ENCODE data around the gene TSHZ3.

TSHZ3 gene

DNA sequence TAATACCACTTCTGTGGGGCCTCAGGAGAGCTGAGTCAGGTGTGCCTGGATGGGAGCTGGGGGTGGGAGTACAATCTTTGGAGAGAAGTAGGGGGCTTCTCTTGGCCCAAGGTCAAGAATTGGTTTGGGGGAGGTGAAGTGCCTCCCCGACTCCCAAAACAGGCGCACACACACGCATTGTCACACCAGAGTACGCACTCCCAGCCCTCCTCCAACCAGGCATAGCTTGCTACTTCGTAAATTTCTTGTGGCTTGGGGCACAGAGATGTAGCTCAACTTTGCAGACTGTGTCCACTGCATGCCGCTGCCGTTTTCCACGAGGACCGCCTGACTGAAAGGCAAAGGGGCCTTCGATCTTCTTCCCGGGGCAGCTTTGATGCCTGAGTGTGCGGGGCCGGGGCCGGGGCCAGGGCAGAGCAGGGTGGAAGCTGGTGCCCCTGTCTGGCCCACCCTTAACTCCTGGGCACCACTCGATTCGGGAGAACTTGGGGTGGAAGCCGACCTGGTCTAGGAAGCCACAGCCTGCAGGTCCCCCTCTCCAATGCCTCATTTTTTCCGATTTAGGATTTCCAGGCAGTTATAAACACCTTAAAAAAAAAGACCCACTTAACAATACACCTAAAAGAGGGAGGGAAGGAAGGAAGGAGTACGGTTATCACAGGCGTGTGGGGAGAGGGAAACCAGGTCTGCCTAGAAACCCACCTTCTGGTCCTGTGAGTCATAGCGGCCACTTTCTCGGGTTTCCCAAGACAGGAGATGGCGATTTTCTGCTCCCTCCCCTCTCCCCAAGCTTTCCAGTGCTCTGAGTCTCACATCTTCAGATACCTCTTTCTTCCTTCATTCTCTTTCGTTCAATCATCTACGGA lies 5.8 kb upstream of the TSHZ3 start:
- DNase-seq: no peak

DNA sequence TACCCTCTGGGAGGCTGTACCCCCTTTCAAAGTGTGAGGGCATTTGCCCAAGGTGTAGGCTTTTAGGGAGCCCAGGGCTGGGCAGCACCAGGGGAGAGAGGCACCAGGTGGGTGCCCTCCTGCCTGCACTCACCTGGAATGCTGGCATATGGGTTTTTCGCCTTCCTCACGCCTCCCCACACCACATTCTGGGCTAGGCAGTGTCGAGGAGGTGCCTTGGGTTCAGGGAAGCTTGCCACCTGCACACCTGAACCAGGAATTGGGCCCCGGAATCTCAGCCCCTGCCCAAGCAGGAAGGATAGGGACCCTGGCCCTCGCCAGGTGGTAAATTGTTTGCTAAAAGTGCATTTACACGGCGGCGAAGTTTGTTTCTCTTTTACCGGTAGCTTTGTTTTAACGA lies 5.1 kb upstream of the TSHZ3 start:
- no peak for DNase-seq

DNA sequence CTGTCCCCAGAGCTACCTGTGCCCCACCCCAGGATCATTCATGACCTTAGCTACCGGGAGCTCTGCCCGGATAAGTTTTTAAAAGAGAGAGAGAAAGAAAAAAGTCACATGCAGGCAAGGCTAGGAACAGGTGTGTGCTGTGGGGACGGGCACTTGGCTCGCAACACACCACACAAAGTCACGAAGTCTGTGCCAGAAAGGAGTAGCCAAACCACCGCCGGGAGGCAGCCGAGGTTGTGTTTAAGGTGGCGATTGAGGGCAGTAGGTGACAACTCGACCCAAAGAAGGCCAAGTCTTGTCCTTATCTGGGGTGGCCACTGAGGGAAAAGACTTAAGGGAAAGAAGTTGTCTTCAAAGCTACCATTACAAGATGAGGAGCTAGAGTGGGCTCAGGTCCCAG lies 4.6 kb upstream of the TSHZ3 start:
- DNase-seq: no peak

DNA sequence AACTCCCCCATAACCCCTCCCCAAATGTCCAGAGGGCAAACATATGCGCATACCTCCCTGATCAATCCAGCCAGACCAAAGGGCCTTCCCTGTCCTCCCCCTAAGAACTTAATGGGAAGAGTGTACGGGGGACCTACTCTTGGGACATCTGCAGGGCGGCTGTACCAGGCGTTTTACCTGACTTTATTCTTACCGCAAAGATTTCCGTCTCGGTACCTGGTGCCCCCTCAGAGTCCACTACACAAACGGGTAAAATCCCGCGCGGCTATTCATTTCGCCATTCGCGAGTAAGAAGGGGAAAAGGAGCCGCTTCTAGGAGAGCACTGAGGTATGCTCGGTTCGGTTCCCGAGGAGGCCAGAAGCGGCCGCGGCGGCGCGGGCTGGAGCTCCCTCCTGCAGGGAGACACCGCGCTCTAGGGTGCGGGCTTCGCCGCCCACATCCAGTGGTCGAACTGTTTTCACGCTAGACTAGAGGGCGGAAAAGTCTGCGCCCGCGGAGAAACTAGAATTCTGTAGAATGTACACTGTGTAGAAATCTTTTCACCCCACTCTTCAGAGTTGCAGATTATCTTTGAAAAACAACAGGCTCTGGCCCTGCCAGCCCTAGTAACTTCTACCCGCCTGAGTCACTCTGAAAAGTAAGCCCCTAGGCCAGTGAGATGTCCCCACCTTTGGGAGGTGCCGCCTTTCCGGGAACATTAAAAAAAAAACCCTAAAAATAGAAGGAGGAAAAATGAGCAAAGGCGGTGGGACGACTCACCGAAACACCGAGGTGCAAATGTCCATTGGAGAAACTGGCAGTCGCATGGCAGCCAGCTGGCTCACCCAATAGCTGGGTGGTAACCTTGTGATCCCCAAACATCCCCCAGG lies 3.8 kb upstream of the TSHZ3 start:
- DNase-seq: no peak

DNA sequence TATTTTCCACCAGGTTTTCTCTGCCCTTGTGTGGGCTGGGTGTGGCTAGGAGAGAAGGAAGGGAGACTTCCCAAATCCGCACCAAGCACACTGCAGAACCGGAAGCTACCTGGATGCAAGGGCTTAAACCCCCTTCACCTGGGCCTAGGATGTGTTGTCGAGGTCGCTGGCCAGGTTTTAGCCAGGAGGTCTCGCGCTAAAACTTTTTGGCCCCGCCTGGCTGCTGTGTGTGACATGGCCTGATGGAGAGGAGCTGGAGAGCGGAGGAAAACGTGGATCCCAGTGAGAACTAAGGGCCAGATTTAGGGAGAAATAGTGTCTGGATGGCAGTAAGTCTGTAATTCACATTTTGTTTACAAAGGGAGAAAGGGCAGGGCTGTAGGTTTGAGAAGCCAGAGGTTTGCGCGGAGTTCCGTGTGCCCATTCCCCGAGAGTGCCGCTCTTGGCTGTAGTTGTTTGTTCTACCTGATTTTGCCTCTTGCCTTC lies 3.1 kb upstream of the TSHZ3 start:
- DNase-seq: no peak

DNA sequence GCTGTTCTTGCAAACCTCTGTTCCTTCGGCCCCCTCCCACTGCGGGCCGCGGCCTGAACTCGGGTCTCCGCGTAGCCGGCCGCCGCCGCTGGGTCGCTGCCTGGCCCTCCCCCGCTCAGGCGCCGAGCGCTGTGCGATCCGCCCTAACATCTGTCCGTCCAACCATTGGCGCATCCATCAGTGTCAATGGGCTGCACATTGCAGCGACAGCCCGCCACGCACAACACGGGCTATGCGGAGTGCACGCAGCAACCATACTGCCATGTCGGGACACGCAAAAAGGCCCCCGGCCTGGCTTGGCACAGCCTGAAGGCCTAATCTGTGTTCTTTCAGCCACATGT lies 2.6 kb upstream of the TSHZ3 start:
- DNase-seq: no peak

DNA sequence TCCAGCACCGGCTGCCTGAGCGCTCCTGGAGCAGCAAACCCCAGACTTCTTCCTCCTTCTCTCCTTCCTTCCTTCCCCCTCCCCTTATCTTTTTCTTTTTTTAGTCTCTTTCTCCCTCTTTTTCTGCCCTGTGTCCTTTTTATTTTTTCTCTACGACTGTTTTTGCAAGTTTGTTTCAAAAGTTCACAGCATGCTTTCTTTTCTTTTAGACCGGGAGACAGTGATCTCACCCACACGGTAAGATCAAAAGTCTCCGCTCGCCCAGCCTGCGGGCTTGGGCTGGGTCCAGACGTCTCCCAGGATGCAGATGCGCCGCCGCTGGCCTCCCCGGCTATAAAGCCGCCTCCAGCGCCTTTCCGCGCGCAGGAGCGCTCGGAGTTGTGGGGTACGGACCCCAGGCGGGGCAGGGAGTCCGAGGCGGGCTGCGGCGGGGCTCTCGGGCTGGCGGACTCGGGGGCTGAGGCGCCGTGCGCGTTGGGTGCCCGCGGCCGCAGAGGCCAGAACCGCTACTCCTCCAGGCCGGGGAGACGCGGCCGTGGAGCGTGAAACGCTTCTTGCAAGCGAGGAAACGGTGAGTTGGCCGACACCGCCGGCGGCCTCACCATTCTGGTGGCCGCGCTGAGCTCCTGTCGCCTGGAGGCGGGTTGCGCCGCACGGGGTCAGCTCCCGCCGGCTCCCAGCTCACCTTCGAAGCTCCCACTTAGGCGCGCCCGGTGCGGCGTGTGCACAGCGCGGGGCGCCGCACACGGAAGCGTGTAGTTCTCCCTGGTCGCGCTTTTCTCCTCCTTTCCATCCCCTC lies 2.0 kb upstream of the TSHZ3 start:
- no peak for DNase-seq

DNA sequence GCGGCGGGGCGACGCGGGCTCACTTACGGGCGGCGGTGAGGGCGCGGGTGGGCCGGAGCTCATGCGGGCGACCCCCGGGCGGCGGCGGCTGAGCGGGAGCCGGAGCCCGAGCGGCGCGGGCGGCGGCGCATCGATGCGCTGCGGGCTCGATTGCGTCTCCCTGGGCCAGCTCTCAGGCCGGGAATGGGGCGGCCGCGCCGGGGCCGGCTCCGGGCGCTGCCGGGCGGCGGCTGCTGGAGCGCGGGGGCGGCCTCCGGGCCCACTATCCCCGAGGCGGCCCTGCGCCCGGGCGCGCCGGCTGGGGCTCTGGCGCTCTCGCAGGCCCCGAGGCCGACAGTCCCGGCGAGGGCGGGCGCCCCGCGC lies 1.4 kb upstream of the TSHZ3 start:
- DNase-seq: peak in 1 of 2 donors; percentile 49

DNA sequence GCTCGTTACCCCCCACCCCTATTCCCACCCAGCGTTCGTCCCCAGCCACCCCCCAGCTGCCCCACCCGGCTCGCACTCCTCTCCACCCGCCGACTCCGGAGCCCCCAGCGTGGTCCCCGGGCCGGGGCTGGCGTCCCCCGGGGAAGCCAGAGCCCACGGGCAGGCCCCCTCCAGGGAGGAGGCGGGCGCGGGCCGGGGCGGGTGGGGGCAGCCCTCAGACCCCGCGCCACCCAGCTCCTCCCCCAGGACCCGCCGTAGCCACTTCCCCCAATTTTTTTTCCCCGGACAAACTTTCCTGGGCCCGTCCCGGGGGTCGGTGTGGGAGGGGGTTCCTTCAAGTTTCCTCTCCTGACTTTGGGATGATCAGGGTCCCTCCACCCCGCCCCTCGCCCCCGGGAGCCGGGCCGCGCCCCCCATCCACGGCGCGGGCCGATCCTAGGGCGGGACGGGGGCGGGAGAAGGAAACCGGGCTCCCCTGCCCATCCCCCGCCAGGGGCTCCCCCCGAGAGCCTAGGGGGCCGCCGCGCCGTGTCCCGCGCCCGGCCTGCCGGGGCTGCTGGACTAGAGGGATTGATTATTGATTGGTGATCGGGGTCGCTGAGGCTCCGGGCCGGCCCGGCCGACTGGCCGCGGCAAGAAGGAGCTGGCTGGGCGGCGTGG lies 927 bp upstream of the TSHZ3 start:
- no peak for DNase-seq

DNA sequence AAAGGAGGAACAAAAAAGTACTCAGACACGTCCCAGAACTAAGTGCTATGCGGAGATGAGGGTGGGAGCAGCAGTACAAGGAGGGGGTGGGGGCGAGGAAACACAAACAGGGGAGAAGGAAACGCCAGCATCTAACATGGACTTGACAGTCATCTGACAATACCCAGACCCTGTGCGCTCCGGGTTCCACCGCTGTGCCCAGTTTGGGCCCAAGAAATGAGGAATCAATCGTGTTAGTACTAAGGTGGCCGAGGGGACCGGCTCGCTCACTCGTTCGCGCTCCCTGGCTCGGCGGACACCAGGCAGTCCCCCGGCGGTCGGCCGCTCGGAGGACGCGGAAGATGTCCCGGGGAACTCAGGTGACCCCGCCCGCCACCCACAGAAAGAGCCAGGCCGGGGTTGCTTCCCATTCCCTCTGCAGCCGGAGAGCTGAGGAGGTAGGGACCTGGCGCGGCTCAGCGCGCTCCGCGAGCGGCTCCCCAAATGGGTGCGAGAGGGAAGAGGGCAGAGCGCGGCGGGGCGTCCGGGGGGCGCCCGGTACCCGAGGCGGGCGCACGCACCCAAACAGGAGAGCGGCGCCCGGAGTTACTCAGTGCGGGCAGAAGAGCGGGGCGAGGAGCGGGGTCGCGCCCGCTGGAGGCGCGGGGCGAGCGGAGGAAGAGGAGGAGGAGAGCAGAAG lies 616 bp downstream of the TSHZ3 start:
- no peak for DNase-seq

DNA sequence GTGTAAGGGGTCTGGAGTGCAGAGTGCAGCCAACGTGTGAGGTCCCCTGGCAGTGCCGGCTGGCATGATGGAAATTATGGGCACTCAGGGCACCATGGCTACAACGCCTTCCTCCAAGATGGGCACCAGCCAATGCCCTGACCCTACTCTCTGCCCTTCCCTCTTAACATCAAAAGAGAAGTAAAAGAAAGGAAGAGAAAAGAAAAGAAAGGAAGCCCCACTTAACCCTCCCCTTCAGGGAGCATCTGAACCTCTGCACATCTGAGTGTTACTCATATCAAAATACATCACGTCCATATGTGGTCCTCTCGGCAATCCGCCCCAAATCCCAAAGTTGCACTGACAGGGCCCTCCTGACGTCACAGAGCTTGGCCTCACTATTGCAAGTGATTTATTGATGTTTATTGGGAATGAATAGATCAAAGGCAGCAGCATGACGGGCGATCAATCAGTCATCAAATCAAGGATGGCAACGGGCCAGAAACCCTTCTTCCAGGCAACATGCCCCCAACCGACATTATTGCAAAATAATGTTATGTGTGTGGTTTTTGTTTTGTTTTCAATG lies 1.3 kb downstream of the TSHZ3 start:
- no peak for DNase-seq

DNA sequence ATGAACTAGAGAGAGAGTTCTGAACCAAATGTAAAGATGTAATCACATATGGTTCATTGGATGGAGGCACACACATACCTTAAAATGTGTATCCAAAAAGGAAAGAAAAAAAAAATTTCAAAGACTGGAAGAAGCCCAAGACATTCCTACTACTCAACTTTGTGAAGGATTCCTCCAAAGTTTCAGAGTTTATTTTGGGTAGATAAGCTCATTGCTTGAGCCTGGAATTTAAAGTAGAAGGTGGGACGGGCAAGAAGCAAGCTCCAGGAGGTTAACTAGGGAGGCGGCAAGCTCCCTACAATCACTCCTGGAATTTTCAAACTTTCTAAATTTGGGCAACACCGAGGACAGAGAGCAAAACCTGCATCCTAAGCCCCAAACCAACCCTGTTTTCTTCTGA lies 1.9 kb downstream of the TSHZ3 start:
- no peak for DNase-seq

DNA sequence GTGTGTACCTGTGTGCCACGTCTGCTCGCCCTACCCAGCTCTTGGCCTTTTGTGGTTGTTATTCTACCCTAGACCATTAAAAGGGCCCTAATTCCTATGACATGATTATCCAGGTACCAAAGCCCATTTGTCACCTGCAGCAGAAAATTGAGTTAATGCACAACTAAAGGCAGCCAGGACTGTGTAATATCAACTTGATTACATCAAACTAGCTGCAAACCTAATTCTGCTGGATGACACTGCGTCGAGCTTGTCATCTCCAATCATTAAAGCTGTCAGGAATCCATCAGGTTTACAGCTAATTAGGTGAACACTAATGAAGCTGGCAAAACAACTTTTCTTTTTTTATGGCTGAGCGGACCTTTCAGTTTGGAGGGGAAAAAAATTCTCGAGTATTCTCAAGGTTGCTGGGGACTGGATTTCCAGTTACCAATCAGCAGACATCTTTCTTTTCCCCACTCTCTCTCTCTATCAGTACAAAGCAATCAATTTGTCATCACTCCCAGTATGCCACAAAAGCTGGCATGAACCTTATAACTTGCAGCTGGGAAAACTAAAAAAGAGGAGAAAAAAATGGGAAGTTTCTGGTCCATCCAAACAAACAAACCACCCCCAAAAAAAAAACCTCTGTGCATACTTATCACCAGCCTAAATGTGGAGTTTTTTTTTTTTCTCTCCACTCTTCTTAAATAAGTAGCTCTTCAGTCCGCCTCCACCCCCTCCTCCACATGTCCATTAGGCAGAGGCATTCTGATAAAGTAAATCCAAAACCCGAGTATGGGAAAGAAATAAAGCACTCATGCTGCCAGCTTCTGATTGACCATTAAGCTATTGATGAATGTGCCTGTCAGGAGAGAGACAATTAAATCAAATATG lies 2.8 kb downstream of the TSHZ3 start:
- no peak for DNase-seq

DNA sequence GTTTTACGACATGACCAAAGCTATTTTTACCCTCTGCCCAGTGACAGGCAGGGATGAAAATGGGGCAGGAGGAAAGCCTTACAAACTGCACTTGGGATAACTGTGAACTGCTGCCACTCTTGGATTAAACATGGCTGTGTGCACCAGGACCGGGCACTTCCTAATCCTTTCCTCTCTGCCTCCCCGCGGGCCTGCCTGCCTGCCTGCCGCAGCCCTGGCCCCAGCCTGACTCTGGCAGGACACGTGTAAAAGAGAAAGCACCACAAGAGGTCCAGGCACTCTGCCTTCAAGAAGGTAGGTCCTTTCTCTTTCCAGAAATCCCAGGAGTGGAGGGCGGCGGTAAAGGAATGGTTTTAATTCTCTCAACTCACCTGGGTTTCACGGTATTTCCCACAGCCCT lies 4.8 kb downstream of the TSHZ3 start:
- DNase-seq: no peak

DNA sequence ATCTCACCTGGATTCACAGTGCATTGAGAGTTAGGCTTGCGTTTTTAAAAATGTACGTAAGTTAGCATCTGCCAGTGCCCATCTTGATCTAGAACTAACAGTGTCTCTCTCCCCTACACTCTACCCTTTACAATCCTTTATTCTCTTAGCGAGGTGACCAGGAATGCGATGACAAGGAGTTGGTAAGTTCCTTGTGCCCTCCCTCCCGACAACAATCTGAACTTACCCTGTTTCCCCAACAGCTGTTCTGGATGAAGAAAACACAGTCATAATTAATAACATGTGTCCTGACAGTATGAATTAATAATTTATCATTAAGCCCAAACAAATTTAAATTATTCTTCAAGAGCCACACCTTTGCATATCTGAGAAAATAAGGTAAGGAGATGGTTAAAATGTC lies 6.3 kb downstream of the TSHZ3 start:
- DNase-seq: no peak

DNA sequence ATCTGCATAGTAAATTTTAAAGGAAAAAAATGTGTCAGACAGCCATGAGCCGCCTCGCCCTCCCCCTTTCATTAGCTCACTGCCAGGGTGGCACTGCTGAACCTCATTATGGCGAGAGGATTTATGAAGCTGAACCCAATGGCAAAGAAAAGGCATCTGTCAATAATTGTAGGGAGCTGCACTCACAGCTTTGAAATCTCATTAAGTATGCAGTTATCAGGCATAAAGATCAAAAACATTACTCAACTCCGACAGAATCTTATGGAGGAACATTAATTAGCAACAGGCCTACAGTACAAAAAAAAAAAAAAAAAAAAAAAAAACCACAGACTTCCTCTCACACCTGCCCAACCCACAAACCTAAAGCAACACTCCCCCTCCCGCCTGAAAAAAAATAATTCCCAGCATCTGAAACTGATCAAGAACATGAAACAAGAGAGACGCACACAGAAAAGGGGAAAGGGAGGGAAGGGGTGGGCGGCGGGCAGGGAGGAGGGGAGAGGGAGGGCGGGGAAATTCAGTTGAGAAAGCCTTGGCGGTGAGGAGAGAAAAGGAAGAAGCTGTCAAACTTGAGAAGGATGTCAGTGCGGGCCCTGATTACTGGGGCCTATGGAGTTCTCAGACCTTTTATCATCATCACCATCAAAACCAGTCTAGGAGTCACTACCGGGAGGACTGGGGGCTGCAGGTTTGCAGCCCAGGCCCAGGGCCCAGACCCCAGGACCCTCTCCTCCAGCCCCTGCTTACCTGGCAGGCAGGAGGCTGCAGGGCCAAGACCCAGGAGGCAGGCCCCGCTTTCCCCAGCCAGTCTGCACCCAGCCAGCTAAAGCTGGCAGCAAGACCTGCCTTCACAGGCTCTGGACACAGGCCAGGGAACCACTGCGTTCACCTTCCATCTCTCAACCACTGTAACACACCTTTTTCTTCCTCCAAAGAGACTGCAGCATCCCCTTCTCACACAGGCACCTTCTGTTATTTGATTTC lies 8.9 kb downstream of the TSHZ3 start:
- DNase-seq: no peak

DNA sequence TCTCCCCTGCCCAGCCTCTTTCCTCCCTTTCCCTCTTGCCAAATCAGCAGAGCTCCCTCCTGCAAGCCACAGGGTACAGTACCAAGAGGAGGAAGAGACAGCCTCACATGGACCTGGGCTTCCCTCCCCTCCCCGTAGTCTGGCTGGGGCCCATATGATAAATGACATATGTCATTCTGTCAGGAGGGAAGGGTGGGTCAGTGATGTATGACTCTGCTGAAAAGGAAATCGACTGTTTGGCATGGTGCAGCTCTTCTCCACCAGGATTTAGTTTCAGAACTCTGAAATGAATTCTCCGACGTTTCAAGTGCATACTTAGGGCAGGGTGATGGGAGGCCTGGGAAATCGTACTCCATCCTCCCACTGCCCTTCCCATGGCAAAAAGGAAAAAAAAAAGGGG lies 9.8 kb downstream of the TSHZ3 start:
- DNase-seq: no peak

DNA sequence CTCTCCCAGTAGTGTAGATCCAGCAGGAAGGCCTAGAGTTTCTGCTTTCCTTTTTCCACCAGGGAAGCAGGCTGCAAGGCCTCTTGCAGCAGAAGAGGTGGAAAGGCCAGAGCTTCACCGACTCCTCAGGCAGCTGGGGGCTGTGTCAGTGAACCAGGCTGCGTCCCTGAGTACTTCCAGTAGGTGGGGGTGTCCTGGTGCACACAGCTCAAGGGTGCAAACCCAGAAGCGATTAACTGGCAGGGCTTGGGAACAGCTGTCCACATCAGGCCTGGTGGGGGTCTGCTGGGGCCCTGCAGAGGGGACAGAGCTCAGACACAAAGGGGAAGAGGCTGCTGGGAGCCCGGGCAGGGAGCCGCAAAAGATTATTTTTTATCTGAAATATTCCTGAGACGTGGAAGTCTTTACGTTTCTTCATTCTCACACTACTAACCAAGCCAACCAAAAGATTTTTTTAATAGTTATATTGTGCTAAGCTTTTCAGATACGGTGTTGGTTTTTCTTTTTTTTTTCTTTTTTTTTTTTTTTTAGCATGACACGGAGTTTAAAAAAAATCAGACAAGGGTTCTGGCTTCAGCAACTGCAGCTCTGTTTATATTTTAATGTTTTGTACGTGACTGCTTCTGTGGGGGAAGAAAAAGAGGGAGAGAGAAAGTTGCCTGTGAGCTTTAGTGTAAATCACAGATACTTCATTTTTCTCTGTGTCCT lies 11.0 kb downstream of the TSHZ3 start:
- no peak for DNase-seq
